ENCODE measurements around the gene ZNF280C. TPM values are rescaled to one million over a fixed set of nuclear protein-coding genes. Genes with fewer than 3 reads are reported as not detected.
"Not testable (repeated sequence)": the region's sequence is repeated elsewhere in the genome, so short reads cannot be mapped to it uniquely, and the experiment has no call there.

ZNF280C gene, protein sequence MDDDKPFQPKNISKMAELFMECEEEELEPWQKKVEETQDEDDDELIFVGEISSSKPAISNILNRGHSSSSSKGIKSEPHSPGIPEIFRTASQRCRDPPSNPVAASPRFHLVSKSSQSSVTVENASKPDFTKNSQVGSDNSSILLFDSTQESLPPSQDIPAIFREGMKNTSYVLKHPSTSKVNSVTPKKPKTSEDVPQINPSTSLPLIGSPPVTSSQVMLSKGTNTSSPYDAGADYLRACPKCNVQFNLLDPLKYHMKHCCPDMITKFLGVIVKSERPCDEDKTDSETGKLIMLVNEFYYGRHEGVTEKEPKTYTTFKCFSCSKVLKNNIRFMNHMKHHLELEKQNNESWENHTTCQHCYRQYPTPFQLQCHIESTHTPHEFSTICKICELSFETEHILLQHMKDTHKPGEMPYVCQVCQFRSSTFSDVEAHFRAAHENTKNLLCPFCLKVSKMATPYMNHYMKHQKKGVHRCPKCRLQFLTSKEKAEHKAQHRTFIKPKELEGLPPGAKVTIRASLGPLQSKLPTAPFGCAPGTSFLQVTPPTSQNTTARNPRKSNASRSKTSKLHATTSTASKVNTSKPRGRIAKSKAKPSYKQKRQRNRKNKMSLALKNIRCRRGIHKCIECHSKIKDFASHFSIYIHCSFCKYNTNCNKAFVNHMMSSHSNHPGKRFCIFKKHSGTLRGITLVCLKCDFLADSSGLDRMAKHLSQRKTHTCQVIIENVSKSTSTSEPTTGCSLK
- total RNA-seq, result 2.9 and 4.0 TPM in 2 replicates

DNA sequence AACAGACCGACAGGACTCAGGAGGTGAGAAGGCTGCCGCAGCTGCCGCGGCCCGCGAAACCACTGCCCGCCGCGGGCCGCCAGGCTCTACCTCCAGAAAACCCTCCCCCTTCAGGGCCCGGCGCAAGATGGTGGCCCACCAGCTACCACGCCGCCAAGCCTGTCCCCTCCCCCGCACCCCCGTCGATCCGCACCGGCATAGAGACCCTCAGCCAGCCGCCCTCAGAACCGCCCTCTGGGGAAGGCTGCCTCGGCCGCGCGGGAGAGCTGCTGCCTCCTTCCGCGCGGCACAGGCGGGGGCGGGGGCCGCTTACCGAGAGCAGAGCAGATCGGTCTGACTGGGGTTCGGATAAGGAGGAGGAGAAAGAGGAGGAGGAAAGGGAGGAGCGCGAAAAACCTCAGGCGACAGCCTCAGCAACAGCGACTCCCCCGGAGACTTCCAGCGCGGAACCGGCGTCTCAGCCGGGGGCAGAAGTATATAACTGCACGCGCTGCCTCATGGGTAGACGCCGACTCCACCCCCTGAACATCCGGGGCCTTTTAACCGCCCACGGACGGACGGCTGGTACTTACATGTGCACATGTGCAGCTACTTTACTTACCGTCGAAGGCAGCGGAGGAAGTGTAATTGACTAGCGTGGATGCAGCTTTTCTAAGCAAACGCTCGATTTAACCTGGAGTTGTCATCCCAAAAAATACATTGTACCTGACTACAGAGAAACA lies at the start of gene ZNF280C:
ZNF280C (minus strand) TSS at position 451 of the 722 bp plus-strand sequence. CDS start 8,450 bp downstream, outside the sequence.
- DNase-seq, result peak; percentile 90

DNA sequence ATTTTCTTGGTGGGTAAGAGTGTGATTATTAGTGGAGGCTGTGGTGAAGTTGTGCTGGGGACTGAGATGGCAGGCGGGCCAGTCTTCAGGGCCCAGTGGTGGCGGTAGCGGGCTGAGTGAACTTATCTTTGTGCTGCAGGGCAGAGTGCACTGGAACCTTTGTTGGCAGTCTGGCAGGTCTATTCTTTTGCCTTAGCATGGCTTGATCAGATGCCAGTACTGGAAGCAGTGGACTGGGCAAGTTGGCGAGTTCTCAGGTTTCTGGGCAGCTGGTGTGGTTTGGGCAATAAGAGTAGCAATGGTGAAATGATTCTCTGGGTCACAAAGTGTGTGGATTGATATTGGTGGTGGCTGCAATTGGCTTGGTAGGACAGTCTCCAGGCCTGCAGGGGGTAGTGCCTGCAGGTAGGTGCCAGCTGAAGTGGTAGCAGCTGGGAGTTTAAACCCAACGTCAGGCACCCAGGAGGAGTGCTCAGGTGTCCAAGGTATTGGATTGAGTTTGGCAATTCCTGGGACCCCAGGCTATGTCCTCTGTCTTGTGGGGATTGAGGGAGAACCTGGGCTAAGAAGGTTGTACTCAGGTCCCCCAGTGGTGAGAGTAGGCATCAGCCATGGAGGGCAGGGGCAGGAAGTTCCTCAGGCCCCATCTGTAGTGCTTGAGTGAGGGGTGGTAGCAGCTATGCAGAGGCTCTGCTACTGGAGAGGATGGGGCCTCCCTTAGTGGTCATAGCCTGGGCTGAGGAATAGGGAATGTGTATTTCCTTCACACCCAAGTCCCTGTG lies 36.1 kb upstream of the ZNF280C start:
- no peak for DNase-seq

DNA sequence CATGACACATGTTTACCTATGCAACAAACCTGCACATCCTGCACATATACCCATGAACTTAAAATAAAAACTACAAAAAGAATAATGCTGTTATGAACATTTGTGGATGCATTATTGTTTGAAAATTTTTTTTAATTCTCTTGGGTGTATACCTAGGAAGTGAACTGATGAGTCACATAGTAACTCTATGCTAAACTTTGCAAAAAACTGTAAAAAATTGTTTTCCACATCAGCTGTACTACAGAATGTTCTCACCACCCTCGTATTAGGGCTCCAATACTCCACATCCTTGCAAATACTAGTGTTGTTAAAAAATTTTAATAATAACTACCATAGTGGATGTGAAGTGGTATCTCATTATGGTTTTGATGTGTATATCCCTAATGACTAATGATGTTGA lies 33.3 kb upstream of the ZNF280C start:
- DNase-seq, result no peak

DNA sequence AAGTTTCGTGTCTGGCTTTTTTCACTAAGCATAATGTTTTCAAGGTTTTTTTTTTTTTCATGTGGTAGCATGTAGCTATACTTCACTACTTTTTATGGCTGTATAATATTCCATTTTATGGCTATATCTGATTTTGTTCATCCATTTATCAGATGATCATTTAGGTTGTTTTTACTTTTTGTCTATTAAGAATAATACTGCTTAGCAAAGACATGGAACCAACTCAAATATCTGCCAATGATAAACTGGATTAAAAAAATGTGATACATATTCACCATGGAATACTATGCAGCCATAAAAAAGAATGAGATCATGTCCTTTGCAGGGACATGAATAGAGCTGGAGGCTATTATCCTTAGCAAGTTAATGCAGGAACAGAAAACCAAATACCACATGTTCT lies 32.7 kb upstream of the ZNF280C start:
- no peak for DNase-seq

DNA sequence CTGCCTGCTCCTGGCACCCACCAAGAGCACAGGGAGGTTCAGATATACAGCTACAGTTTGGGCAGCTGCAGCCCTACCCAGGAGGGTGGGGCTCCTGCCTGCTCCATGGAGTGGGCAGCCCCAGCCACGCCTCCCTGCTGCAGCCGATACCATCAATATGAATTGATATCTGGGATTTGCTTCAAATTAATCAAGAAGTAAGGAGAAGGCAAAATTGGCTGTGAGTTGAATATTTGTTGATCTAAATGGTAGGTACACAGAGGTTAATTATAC lies 31.2 kb upstream of the ZNF280C start:
- DNase-seq, result no peak

DNA sequence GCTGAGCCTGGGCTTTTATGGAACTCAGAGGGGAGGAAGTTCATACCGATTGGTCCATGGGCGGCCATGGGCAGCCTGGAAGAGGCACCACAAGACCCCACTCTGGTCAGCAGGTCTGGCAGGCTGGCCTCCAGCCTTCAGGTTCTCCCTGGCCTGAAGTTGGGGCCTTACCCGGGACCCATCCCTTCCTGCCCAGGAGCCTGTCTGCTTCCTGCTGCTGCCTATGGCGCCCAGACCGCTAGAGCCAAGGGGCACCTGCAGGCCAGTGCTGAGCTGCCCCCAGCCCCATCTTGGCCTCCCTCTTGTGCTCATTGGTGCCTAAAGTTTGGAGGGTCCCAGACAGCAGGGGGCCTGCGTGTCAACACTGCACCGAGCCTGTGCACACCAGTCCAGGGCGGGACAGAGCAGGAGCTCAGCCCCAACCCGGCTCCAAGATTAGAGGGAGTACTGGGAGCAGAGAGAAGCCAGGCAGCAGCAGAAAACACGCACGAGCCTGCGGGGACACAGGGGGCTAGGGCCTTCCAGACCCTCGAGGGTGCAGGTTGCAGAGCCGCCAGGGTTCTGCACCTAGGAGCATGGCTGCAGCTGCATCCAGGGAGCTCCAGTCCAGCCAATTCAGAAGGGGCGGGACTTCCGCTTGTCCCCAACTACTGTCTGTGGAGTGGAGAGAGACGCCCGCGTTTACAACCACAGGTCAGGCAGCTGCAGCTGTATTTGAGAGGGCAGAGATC lies 30.7 kb upstream of the ZNF280C start:
- DNase-seq, result no peak

DNA sequence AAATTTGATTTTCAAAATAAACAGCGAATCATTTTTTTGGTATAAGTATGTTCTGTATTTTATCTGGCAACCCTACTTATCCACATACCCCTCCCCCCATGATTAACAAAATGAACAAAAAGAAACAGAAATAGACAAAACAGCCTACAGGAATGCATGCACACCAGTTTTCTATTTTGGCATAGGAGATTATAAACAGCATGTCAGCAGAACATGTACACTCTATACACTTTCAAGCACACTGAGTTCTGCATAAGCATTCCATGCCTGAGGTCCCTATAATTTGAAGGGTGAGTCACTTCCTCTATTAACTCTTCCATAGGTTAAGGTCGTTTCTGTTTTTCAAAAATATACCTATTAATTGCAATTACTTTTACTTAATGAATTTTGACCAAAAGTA lies 28.0 kb upstream of the ZNF280C start:
- DNase-seq, result no peak

DNA sequence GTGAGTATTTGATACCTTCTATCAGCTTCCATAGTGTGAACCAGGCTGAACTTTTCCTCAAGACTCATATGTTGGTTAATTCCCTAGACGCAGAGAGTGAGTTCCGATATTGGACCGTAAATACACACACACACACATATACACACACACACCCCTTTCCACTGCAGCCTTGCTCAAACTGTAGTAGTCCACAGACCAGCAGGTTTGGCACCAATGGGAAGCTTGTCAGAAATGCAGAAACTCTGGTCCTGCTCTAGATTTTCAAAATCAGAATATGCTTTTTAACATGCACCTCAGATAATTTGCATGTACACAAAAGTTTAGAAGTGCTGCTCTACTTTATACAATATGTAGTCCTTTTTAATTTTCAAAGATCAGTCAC lies 27.6 kb upstream of the ZNF280C start:
- DNase-seq, result no peak

DNA sequence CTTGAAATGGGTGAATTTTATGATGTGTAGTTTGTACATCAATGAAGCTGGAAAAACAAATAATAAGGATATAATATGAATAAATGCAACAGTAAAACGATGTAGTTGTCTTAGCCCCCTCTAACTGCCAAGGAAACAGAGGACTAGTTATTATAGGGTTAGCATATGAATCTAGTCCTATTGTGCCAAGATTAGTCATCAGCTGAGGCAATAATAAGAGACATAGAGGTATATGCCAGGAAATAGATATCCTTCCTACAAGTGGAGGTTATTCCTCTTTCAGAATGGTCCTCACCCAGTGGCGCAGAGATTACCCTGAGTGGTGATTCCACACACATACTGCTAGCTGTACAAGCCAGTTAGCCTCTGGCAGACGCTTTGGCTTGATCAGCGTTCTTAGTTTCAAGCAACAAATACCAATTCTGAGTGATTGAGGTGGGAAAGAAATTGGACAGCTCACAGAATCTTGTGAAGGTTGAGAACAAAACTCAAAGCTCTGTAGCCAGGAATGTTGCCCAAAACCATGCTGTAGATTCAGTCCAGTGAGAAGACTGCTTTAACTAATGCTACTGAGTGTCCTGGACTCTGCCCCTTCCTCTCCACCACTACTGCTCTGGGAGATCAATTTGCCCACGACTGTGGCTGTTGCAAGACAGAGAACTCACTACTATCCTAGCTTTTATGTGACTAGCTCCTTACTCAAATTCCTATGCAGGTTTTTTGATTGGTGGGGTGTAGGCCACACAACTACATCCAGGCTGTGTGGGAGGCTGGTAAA lies 27.0 kb upstream of the ZNF280C start:
- no peak for DNase-seq

DNA sequence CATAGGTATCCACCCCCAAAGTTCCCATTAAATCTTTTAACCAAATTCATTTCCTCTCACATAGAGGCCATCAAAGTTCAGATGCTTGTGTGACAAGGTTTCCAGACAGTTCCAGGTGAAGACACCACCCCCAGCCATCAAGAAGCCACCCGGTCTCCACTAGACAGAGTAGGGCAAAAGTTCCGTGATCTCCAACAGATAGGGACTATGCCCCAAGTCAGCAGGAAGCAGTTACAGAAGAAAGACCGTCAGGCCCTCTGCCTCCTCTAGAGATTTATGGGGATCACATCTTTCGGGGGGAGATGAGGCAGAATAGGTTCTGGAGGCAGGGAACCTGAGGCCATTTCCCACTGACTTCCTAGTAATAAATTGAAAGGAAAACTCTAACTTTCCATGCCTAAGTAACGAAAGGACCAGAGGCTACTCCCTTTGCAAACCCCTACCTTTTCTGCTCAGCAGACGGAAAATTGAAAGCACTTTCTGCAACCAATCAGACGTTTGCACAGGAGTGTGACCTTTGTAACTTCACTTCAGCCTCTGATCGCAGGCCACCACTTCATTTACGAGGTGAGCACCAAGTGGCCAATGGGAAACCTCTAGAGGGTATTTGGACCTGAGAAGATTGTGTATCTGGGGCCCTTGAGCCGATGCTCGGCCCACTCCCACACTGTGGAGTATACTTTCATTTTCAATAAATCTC lies 18.5 kb upstream of the ZNF280C start:
- no peak for DNase-seq

DNA sequence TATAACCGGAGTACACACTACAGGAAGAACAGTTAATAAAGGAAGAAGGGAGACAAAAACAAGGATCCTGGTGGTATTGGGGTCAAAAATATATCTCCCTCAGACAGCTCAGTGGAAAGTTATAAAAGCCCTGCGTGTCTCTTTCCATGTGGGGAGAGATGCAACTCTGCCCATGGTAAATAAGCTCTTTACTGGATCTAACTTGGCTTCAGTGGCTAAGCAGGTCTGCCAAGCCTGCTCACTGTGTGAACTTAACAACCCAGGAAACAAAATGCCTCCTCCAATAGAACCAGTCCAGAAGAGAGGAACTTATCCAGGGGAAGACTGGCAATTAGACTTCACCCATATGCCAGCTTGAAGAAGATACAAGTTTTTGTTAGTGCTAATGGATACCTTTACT lies 17.0 kb upstream of the ZNF280C start:
- no peak for DNase-seq

DNA sequence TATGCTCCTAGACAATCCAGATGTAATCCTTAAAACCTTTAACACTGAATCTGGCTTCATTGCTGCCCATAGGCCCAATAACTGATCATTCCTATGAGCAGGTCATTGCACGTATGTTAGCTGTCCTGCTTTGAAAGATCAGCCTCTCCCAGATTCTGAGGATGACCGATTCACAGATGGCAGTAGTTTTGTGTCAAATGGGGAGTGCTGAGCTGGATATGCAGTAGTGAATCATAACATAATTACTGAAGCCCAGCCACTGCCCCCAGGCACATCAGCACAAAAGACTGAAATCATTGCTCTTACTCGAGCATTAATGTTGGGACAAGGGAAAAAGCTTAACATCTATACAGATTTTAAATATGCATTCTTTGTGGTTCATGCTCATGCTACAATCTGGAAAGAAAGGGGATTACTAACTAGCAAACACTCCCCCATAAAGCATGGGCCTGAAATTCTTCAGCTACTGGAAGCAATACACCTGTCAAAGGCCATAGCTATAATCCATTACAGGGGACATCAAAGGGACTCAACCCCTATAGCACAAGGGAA lies 16.4 kb upstream of the ZNF280C start:
- DNase-seq, result no peak

DNA sequence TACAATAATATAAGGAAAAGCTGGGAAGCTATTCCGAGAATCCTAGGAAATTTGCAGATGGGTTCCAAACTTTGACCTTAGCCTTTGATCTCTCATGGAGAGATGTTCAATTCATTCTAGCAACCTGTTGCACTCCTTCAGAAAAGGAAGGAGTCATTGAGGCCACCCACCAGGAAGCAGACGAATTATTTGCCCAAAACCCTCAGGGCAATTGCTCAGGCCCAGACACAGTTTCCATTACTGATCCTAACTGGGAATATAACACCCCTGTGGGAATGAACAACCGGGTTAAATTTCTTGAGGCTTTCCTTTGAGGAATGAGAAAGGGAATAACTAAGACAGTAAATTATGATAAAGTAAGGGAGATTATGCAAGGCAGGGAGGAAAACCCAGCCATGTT lies 13.5 kb upstream of the ZNF280C start:
- no peak for DNase-seq

DNA sequence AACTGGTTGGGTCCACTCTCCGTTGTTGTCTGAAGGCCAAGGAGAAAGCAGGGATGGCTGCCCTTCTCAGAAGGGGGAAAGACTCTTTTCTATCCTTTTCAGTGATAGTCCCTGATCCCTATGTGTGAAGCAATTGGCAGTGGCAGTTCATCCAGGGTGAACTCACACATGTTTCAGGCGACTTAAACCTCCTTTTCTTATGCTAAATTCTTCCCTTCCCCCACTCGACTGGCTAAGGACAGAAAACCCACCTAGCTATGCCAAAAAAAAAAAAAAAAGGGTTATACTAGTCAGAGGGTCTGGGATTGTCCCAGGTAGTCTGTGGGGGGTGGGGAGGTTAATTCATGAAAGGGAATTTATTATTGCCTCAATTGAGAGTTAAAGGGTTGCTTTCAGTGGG lies 12.2 kb upstream of the ZNF280C start:
- no peak for DNase-seq

DNA sequence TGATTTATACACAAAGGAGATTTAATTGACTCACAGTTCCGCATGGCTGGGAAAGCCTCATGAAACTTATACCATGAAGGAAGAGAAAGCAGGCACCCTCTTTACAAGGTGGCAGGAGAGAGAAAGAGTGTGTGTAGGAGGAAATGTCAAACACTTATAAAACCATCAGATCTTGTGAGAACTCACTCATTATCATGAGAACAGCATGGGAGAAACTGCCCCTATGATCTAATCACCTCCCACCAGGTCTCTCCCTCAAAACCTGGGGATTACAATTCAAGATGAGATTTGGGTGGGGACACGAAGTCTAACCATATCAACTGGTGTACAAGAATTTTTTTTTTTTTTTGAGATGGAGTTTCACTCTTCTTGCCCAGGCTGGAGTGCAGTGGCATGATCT lies 3.6 kb upstream of the ZNF280C start:
- not testable (repeated sequence) for DNase-seq

DNA sequence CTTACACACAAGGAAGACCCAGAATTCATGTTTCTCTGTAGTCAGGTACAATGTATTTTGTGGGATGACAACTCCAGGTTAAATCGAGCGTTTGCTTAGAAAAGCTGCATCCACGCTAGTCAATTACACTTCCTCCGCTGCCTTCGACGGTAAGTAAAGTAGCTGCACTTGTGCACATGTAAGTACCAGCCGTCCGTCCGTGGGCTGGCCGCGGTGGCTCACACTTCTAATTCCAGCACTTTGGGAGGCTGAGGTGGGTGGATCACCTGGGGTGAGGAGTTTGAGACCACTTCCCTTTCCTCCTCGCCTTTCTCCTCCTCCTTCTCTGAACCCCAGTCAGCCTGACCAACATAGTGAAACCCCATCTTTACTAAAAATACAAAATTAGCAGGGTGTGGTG lies 692 bp upstream of the ZNF280C start:
- not testable (repeated sequence) for DNase-seq

DNA sequence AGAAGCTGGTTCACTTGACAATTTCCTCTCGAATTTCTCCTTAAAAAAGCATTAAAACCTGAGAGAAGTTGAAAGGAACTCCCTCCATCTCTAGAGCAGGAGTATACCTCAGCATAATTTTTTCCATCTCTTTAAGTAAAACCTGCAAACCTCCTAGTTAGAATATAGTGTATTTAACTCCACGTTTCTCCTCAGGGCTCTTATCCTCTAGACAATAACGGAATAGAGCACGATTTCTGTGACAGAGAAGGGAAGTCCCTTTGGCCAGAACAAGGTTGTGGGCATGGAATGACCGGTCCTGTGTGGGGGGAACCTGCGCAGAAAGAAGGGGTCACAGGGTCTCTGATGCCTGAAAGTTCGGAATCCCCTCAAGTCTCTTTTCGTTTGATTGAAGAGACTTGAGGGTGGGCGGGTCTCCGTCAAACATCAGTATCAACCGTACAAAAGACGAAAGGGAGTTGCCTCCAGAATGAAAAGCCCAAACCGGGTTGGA lies 697 bp downstream of the ZNF280C start:
- DNase-seq, result no peak

DNA sequence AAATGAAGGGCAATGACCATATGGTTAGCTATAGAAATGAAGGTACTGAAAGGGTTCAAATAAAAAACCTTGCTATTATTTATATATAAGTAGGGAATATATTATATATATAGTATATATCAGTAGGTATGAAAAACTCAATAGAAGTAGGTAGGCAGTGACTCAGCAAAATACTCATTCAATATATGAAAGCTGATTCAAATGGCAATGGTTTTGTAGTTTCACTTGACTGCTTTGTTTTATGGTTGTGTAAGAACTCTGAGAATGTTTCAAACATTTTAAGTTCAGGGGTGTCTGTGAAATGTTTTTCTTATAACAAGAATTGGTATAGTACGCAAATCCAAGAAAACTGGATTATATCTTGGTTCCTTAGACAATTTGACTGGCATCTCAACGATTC lies 4.1 kb downstream of the ZNF280C start:
- no peak for DNase-seq

DNA sequence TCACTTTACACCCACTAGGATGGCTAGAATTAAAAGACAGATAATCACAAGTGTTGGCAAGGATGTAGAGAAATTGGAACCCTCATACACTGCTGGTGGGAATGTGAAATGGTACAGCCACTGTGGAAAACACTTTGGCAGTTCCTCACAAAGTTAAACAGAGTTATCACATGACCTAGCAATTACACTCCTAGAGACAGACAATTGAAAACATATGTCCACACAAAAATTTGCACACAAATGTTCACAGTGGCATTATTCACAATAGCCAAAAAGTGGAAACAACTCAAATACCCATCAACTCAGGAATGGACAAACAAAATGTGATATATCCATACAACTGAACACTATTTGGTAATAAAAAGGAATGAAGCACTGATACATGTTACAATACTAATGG lies 5.7 kb downstream of the ZNF280C start:
- DNase-seq, result no peak

DNA sequence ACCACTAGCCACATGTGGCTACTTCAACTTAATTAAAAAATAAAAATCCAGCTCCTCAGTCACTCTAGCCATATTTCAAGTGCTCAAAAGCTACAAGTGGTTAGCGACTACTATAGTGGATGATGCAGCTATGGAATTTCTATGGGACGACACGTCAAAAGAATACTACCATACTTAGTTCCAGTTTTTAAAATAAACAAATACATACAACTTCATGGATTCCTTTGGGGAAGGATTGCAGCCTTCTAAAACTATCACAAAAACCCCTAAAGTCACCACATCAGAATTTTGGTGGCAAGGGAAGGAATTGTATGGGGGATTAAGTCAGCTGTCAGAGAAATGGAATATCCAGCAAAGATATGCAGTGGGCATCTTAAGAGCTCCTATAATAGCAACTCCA lies 6.5 kb downstream of the ZNF280C start:
- DNase-seq, result no peak

Data from dermis blood vessel endothelial cell (primary cell).